Measurements from ENCODE around the gene SLC11A2. TPM values are rescaled to one million over a fixed set of nuclear protein-coding genes. Genes with fewer than 3 reads are reported as not detected.
A peak's percentile ranks its signal among the peaks of the same experiment; 100 is the strongest.

SLC11A2 gene
- total RNA-seq, 1 donor from 2014 or later = 73.8 TPM

GRCh38 chr12:51036279-51036678 lies 10.1 kb upstream of the SLC11A2 start:
- no peak for DNase-seq (ENCODE audit: low spot score, unreplicated experiment)
- Mint-ChIP-seq H3K9me3 (ENCODE audit: low read depth) (no peaks in the 10 kb centered on the region), H3K4me1 (ENCODE audit: low read depth) (peaks cover 1% of the 10 kb centered on the region), H3K27ac (no peak overlapping the region), H3K4me3 (ENCODE audit: low read depth) (no peak overlapping the region), H3K36me3 (ENCODE audit: insufficient read depth) (no peaks in the 10 kb centered on the region), H3K27me3 (no peaks in the 10 kb centered on the region)
- TF ChIP-seq CTCF (IDR thresholded peaks at IDR 0.05; ENCODE audit: unreplicated experiment) = no peak

- Mint-ChIP-seq H3K27ac (no peak overlapping the region), H3K27me3 (no peaks in the 10 kb centered on the region), H3K9me3 (ENCODE audit: low read depth) (no peaks in the 10 kb centered on the region), H3K36me3 (ENCODE audit: insufficient read depth) (no peaks in the 10 kb centered on the region), H3K4me1 (ENCODE audit: low read depth) (peaks cover 4% of the 10 kb centered on the region), H3K4me3 (ENCODE audit: low read depth) (no peak overlapping the region)
- no peak for TF ChIP-seq CTCF (IDR thresholded peaks at IDR 0.05; ENCODE audit: unreplicated experiment)
- DNase-seq (ENCODE audit: low spot score, unreplicated experiment) = no peak
Measured at GRCh38 chr12:51033457-51034089, 7.4 kb upstream of the SLC11A2 start.

- H3K27ac Mint-ChIP-seq = no peak overlapping the region
- no peaks in the 10 kb centered on the region for H3K9me3 Mint-ChIP-seq (ENCODE audit: low read depth)
- no peak for TF ChIP-seq CTCF (IDR thresholded peaks at IDR 0.05; ENCODE audit: unreplicated experiment)
- no peaks in the 10 kb centered on the region for H3K36me3 Mint-ChIP-seq (ENCODE audit: insufficient read depth)
- peaks cover 8% of the 10 kb centered on the region for H3K4me1 Mint-ChIP-seq (ENCODE audit: low read depth)
- DNase-seq (ENCODE audit: low spot score, unreplicated experiment) = no peak
- no peaks in the 10 kb centered on the region for H3K27me3 Mint-ChIP-seq
- H3K4me3 Mint-ChIP-seq (ENCODE audit: low read depth) = no peak overlapping the region
Measured at GRCh38 chr12:51033048-51033447, 6.9 kb upstream of the SLC11A2 start.

- no peak for DNase-seq (ENCODE audit: low spot score, unreplicated experiment)
- no peak for TF ChIP-seq CTCF (IDR thresholded peaks at IDR 0.05; ENCODE audit: unreplicated experiment)
- H3K27me3 Mint-ChIP-seq = no peaks in the 10 kb centered on the region
- no peaks in the 10 kb centered on the region for H3K36me3 Mint-ChIP-seq (ENCODE audit: insufficient read depth)
- peak overlapping the region; percentile 4 for H3K27ac Mint-ChIP-seq
- H3K4me3 Mint-ChIP-seq (ENCODE audit: low read depth) = no peak overlapping the region
- no peaks in the 10 kb centered on the region for H3K9me3 Mint-ChIP-seq (ENCODE audit: low read depth)
- H3K4me1 Mint-ChIP-seq (ENCODE audit: low read depth) = peaks cover 34% of the 10 kb centered on the region
Measured at GRCh38 chr12:51028813-51029150, 2.6 kb upstream of the SLC11A2 start.

- DNase-seq (ENCODE audit: low spot score, unreplicated experiment) = no peak
- H3K4me3 Mint-ChIP-seq (ENCODE audit: low read depth) = no peak overlapping the region
- H3K27me3 Mint-ChIP-seq = no peaks in the 10 kb centered on the region
- peaks cover 38% of the 10 kb centered on the region for H3K4me1 Mint-ChIP-seq (ENCODE audit: low read depth)
- no peaks in the 10 kb centered on the region for H3K9me3 Mint-ChIP-seq (ENCODE audit: low read depth)
- no peak for TF ChIP-seq CTCF (IDR thresholded peaks at IDR 0.05; ENCODE audit: unreplicated experiment)
- H3K36me3 Mint-ChIP-seq (ENCODE audit: insufficient read depth) = no peaks in the 10 kb centered on the region
- H3K27ac Mint-ChIP-seq = peak overlapping the region; percentile 60
Measured at GRCh38 chr12:51028126-51028812, 2.1 kb upstream of the SLC11A2 start.

Data from progenitor cell of endocrine pancreas (in vitro differentiated cells).